HCT116 (cell line): ENCODE measurements around the gene COL15A1. TPM values are rescaled to one million over a fixed set of nuclear protein-coding genes. Genes with fewer than 3 reads are reported as not detected.

ENCODE experiments used
- ATAC-seq: fragments of 200-7000 bp; cut with Tn5 transposase; 2 replicates; pipeline ENCODE4 v1.9.1; 2020; ENCODE audit warnings: mild to moderate bottlenecking, moderate library complexity
- BruUV-seq: library from RNA; stranded (reverse); fragments of 400-500 nt; replicated peaks from 2 replicates; lab custom pipeline; 2021; lab: Mats Ljungman, UMichigan
- CTCF ChIA-PET: fragments of 300-600 bp; sonication (Branson Sonifier 250); formaldehyde crosslinking; loops from one replicate; lab custom pipeline; 2021; ENCODE audit warnings: antibody characterized with exemption; lab: Charles Lee
- POLR2A ChIA-PET: fragments of 300-600, 350-600 bp; sonication (Branson Sonifier 250); formaldehyde crosslinking; loops from one replicate; lab custom pipeline; 2021; ENCODE audit warnings: antibody characterized with exemption; lab: Charles Lee
- RAD21 ChIA-PET, 2 experiments: fragments of 300-600 bp; sonication (Branson Sonifier 250); formaldehyde crosslinking; loops; one replicate each; lab custom pipeline; 2023; ENCODE audit warnings: low total read pairs in 2 of 2; ENCODE audit not compliant: uncharacterized antibody in 2 of 2, unreplicated experiment in 2 of 2, low non-redundant PET in 1 of 2; lab: Charles Lee
- DNase-seq: peaks from one replicate; pipeline ENCODE4 v3.0.0-alpha.2; 2010; ENCODE audit warnings: low read depth, low spot score
- H2AFZ ChIP-seq: fragments of 200-600 bp; shearing (Covaris generic), sonication (generic); 2 replicates; pipeline ENCODE4 v1.6.1; 2017; ENCODE audit warnings: low read depth, mixed run types, mixed read lengths, antibody characterized with exemption, low read length; ENCODE audit not compliant: poor library complexity, severe bottlenecking
- H3K27ac ChIP-seq: 2 replicates; pipeline ENCODE4 v1.5.1; 2012; ENCODE audit warnings: low read depth, low read length
- H3K27me3 ChIP-seq: fragments of 200-600 bp; sonication (generic); 2 replicates; pipeline ENCODE4 v1.6.1; 2016; ENCODE audit warnings: mixed run types, low read length, mixed read lengths; ENCODE audit not compliant: insufficient read depth
- H3K36me3 ChIP-seq, 2 experiments: fragments of 200-500 bp in 1 of 2; fragments of 200-600 bp in 1 of 2; sonication (Bioruptor generic) in 1 of 2; sonication (generic) in 1 of 2; 2 replicates each; pipeline versions ENCODE4 v1.5.1 to v1.6.1; 2014 to 2016; ENCODE audit warnings: low read length in 2 of 2, inconsistent platforms in 1 of 2, mixed read lengths in 1 of 2, mixed run types in 1 of 2; ENCODE audit not compliant: insufficient read depth in 2 of 2, control insufficient read depth in 1 of 2
- H3K4me1 ChIP-seq, 2 experiments: fragments of 200-600 bp in 1 of 2; sonication (generic) in 1 of 2; 2 replicates each; pipeline versions ENCODE4 v1.5.1 to v1.6.1; 2012 to 2017; ENCODE audit warnings: low read length in 2 of 2, inconsistent platforms in 1 of 2, mild to moderate bottlenecking in 1 of 2, mixed read lengths in 1 of 2, mixed run types in 1 of 2, moderate library complexity in 1 of 2; ENCODE audit not compliant: insufficient read depth in 2 of 2, control insufficient read depth in 1 of 2
- H3K4me2 ChIP-seq: fragments of 200-600 bp; sonication (generic); 2 replicates; pipeline ENCODE4 v1.6.1; 2017; ENCODE audit warnings: mixed run types, low read length, mixed read lengths
- H3K4me3 ChIP-seq, 2 experiments: fragments of 200-600 bp in 1 of 2; sonication (generic) in 1 of 2; replicated peaks in 1 of 2; 2 replicates each; pipeline ENCODE4 v1.5.1; 2011 to 2016; ENCODE audit warnings: low read length in 2 of 2, control low read depth in 1 of 2, low read depth in 1 of 2, mild to moderate bottlenecking in 1 of 2, mixed read lengths in 1 of 2, mixed run types in 1 of 2
- H3K79me2 ChIP-seq: fragments of 200-600 bp; sonication (generic); 2 replicates; pipeline ENCODE4 v1.6.1; 2017; ENCODE audit warnings: mild to moderate bottlenecking, mixed run types, low read length, moderate library complexity, mixed read lengths; ENCODE audit not compliant: insufficient read depth
- H3K9ac ChIP-seq: fragments of 200-600 bp; sonication (generic); 2 replicates; pipeline ENCODE4 v1.6.1; 2016; ENCODE audit warnings: low read length, mixed read lengths
- H3K9me2 ChIP-seq: fragments of 200-600 bp; sonication (generic), shearing (Covaris generic); 2 replicates; pipeline ENCODE4 v1.6.1; 2017; ENCODE audit warnings: mixed run types, mild to moderate bottlenecking, moderate library complexity; ENCODE audit not compliant: insufficient read depth
- H3K9me3 ChIP-seq, 2 experiments: fragments of 200-500 bp in 1 of 2; fragments of 200-600 bp in 1 of 2; sonication (Bioruptor generic) in 1 of 2; sonication (generic) in 1 of 2; 2 replicates each; pipeline ENCODE4 v1.6.1; 2014 to 2017; ENCODE audit warnings: low read length in 2 of 2, mixed read lengths in 2 of 2, inconsistent platforms in 1 of 2, low read depth in 1 of 2, mild to moderate bottlenecking in 1 of 2, mixed run types in 1 of 2, moderate library complexity in 1 of 2; ENCODE audit not compliant: control insufficient read depth in 1 of 2, insufficient read depth in 1 of 2
- H4K20me1 ChIP-seq: fragments of 200-600 bp; sonication (generic), shearing (Covaris generic); 2 replicates; pipeline ENCODE4 v1.6.1; 2017; ENCODE audit warnings: mixed run types, mild to moderate bottlenecking, moderate library complexity; ENCODE audit not compliant: insufficient read depth
- CBX3 ChIP-seq: IDR thresholded peaks from 2 replicates; pipeline ENCODE4 v1.6.1; 2012; ENCODE audit warnings: low read depth
- CEBPB ChIP-seq: IDR thresholded peaks from 2 replicates; pipeline ENCODE4 v1.6.1; 2012; ENCODE audit warnings: low read depth
- CTCF ChIP-seq, 3 experiments: fragments of 200-600 bp in 1 of 3; sonication (generic) in 1 of 3; IDR thresholded peaks in 2 of 3; conservative IDR thresholded peaks in 1 of 3; 2 replicates each; pipeline ENCODE4 v1.5.1; 2012 to 2017; ENCODE audit warnings: low read depth in 2 of 3, low read length in 2 of 3, antibody characterized with exemption in 1 of 3, borderline replicate concordance in 1 of 3, control low read depth in 1 of 3, mild to moderate bottlenecking in 1 of 3, mixed read lengths in 1 of 3, mixed run types in 1 of 3, moderate library complexity in 1 of 3; ENCODE audit not compliant: insufficient read depth in 1 of 3
- EZH2 ChIP-seq: fragments of 200-600 bp; sonication (generic); IDR thresholded peaks from 2 replicates; pipeline ENCODE4 v1.6.1; 2017; ENCODE audit warnings: antibody characterized with exemption, mixed run types
- EZH2phosphoT487 ChIP-seq: fragments of 200-600 bp; IDR thresholded peaks from 2 replicates; pipeline ENCODE4 v1.6.1; 2018; ENCODE audit warnings: antibody characterized with exemption, borderline replicate concordance
- FOSL1 ChIP-seq: IDR thresholded peaks from 2 replicates; pipeline ENCODE4 v1.6.1; 2012; ENCODE audit warnings: low read depth
- JUND ChIP-seq: IDR thresholded peaks from 2 replicates; pipeline ENCODE4 v1.6.1; 2012
- MAX ChIP-seq: IDR thresholded peaks from 2 replicates; pipeline ENCODE4 v1.6.1; 2012
- POLR2A ChIP-seq: IDR thresholded peaks from 2 replicates; pipeline ENCODE4 v1.7.0; 2011; ENCODE audit warnings: borderline replicate concordance; ENCODE audit not compliant: insufficient read depth, insufficient read length; ENCODE audit errors: extremely low read depth
- POLR2AphosphoS5 ChIP-seq: IDR thresholded peaks from 2 replicates; pipeline ENCODE4 v1.6.1; 2011; ENCODE audit warnings: mild to moderate bottlenecking, low read depth, low read length, moderate library complexity
- RAD21 ChIP-seq: IDR thresholded peaks from 2 replicates; pipeline ENCODE4 v1.6.1; 2012; ENCODE audit warnings: low read depth, mild to moderate bottlenecking
- REST ChIP-seq: IDR thresholded peaks from 2 replicates; pipeline ENCODE4 v1.6.1; 2012; ENCODE audit warnings: low read depth
- SP1 ChIP-seq: IDR thresholded peaks from 2 replicates; pipeline ENCODE4 v1.6.1; 2012; ENCODE audit warnings: low read depth
- TCF7L2 ChIP-seq: IDR thresholded peaks from 2 replicates; pipeline ENCODE4 v1.7.0; 2011; ENCODE audit warnings: borderline replicate concordance, inconsistent platforms; ENCODE audit not compliant: insufficient read depth, insufficient read length; ENCODE audit errors: extremely low read depth
- YY1 ChIP-seq: IDR thresholded peaks from 2 replicates; pipeline ENCODE4 v1.6.1; 2011; ENCODE audit warnings: low read length, low read depth, moderate library complexity, mild to moderate bottlenecking; ENCODE audit not compliant: insufficient replicate concordance; ENCODE audit errors: extremely low read depth
- ZBTB33 ChIP-seq: IDR thresholded peaks from 2 replicates; pipeline ENCODE4 v1.6.1; 2011; ENCODE audit warnings: mild to moderate bottlenecking, low read length, moderate library complexity; ENCODE audit not compliant: insufficient replicate concordance; ENCODE audit errors: extremely low read depth
- ZFX ChIP-seq: fragments of 450-650 bp; IDR thresholded peaks from 2 replicates; pipeline ENCODE4 v1.6.1; 2017
- ZNF274 ChIP-seq: fragments of 200-500 bp; sonication (Bioruptor generic); IDR thresholded peaks from 2 replicates; pipeline ENCODE4 v1.6.1; 2014; ENCODE audit warnings: mild to moderate bottlenecking, low read depth, low read length, inconsistent platforms
- intact Hi-C: fragments of 100-400 bp; cut with micrococcal nuclease; formaldehyde crosslinking; loops from 2 replicates; pipeline ENCODE4 v1.10.0; 2022
- total RNA-seq: library from RNA; stranded (reverse); gene quantifications from one replicate; pipeline ENCODE4 v1.2.1, GENCODE V29; 2021; ENCODE audit not compliant: unreplicated experiment

Gene COL15A1
- total RNA-seq, 1 experiment from 2014 or later = 0.15 TPM

- H3K36me3 ChIP-seq = no peaks in the 10 kb centered on the region
- intact Hi-C loops = no loop called here
- no peak overlapping the region for H3K27ac ChIP-seq
- no peaks in the 10 kb centered on the region for H3K9me3 ChIP-seq
- CTCF ChIA-PET = no interaction called here
- TF ChIP-seq RAD21 = no peak
- no peak for TF ChIP-seq JUND
- TF ChIP-seq TCF7L2 = no peak
- TF ChIP-seq CBX3 = no peak
- TF ChIP-seq EZH2phosphoT487 = no peak
- no peak for TF ChIP-seq ZNF274
- no peak for TF ChIP-seq SP1
- no peak for TF ChIP-seq EZH2
- TF ChIP-seq ZFX = no peak
- TF ChIP-seq POLR2A = no peak
- TF ChIP-seq YY1 = no peak
- TF ChIP-seq POLR2AphosphoS5 = no peak
- no peak for TF ChIP-seq FOSL1
- TF ChIP-seq CTCF (IDR thresholded peaks at IDR 0.05 in 2 of 3, conservative IDR thresholded peaks at IDR 0.05 in 1 of 3; ENCODE audit: borderline replicate concordance in 1 of 3, insufficient read depth in 1 of 3, low read depth in 2 of 3, low read length in 2 of 3) = no peak
- no peak for TF ChIP-seq ZBTB33
- TF ChIP-seq REST = no peak
- no peak for TF ChIP-seq CEBPB
- TF ChIP-seq MAX = no peak
- TF ChIP-seq, all 23 proteins: peak for 0
- no peak overlapping the region for H3K4me2 ChIP-seq
- no peak overlapping the region for H3K9ac ChIP-seq
- DNase-seq = no peak
- POLR2A ChIA-PET = no interaction called here
- H3K4me3 ChIP-seq = no peak overlapping the region
- no peaks in the 10 kb centered on the region for H4K20me1 ChIP-seq
- peaks cover 0 to 9% of the 10 kb centered on the region in 2 experiments; a peak in 1 of 4 replicates for H3K4me1 ChIP-seq
- peaks cover 20% of the 10 kb centered on the region for H3K27me3 ChIP-seq
- BruUV-seq = no TSS peak
- H2AFZ ChIP-seq = no peak overlapping the region
- no peaks in the 10 kb centered on the region for H3K79me2 ChIP-seq
- no peaks in the 10 kb centered on the region for H3K9me2 ChIP-seq
- no peak for ATAC-seq
- RAD21 ChIA-PET = no interaction called here
These were observed 115.5 kb downstream of the COL15A1 start for GRCh38 chr9:99058964-99059921.
